ENCODE measurements around the gene ALK. TPM values are rescaled to one million over a fixed set of nuclear protein-coding genes. Genes with fewer than 3 reads are reported as not detected.

Gene ALK
- total RNA-seq, 1 donor from 2014 or later: not detected

- intact Hi-C loops (cut with micrococcal nuclease): no loop called here
Measured at GRCh38 chr2:29165362-29166241, 755.8 kb downstream of the ALK start.

- intact Hi-C loops (cut with micrococcal nuclease): no loop called here
Measured at GRCh38 chr2:29164091-29164846, 757.1 kb downstream of the ALK start.

GRCh38 chr2:29162204-29162928 is 759.0 kb downstream of the ALK start:
- intact Hi-C loops (cut with micrococcal nuclease): no loop called here

GRCh38 chr2:29160184-29160583 is 761.2 kb downstream of the ALK start:
- intact Hi-C loops (cut with micrococcal nuclease): no loop called here

- intact Hi-C loops (cut with micrococcal nuclease): no loop called here
Measured at GRCh38 chr2:29159125-29159524, 762.3 kb downstream of the ALK start.

GRCh38 chr2:29157131-29157530 is 764.3 kb downstream of the ALK start:
- intact Hi-C loops (cut with micrococcal nuclease): no loop called here

GRCh38 chr2:29155578-29155977 is 765.8 kb downstream of the ALK start:
- intact Hi-C loops (cut with micrococcal nuclease): no loop called here

GRCh38 chr2:29154610-29155009 is 766.8 kb downstream of the ALK start:
- intact Hi-C loops (cut with micrococcal nuclease): no loop called here

GRCh38 chr2:29147963-29148362 is 773.4 kb downstream of the ALK start:
- intact Hi-C loops (cut with micrococcal nuclease): no loop called here

- intact Hi-C loops (cut with micrococcal nuclease): no loop called here
Measured at GRCh38 chr2:29146197-29146596, 775.2 kb downstream of the ALK start.

- intact Hi-C loops (cut with micrococcal nuclease): no loop called here
Measured at GRCh38 chr2:29143657-29144056, 777.7 kb downstream of the ALK start.

Other genes with a start within 250 kb of the ALK start
- 18.5 and 19.5 TPM in 2 replicates for gene YPEL5, start 225.4 kb upstream of the ALK start, total RNA-seq